NCI-H2081 treated with DMSO at 0.1 percent for 48 hours (cell line): ENCODE data around the gene OR2V2.
"Not testable (repeated sequence)": the region's sequence is repeated elsewhere in the genome, so short reads cannot be mapped to it uniquely, and the experiment has no call there.

ENCODE experiments used
- DNase-seq: peaks from one replicate; lab custom pipeline; 2025; lab: John Stamatoyannopoulos, UW

The OR2V2 gene

GRCh38 chr5:181169459-181170236 is 22.3 kb downstream of the OR2V2 start:
- not testable (repeated sequence) for DNase-seq

GRCh38 chr5:181170237-181170825 is 22.9 kb downstream of the OR2V2 start:
- DNase-seq, result no peak

- no peak for DNase-seq
These were observed 23.6 kb downstream of the OR2V2 start for GRCh38 chr5:181170996-181171395.

GRCh38 chr5:181171782-181172181 is 24.4 kb downstream of the OR2V2 start:
- DNase-seq, result no peak

GRCh38 chr5:181173027-181173419 is 25.6 kb downstream of the OR2V2 start:
- no peak for DNase-seq

- no peak for DNase-seq
These were observed 26.3 kb downstream of the OR2V2 start for GRCh38 chr5:181173420-181174342.

GRCh38 chr5:181176254-181176952 is 29.0 kb downstream of the OR2V2 start:
- no peak for DNase-seq

GRCh38 chr5:181177559-181177958 is 30.2 kb downstream of the OR2V2 start:
- not testable (repeated sequence) for DNase-seq

- no peak for DNase-seq
These were observed 34.5 kb downstream of the OR2V2 start for GRCh38 chr5:181181650-181182565.

- DNase-seq, result no peak
These were observed 35.3 kb downstream of the OR2V2 start for GRCh38 chr5:181182651-181183050.

GRCh38 chr5:181184845-181185216 is 37.4 kb downstream of the OR2V2 start:
- DNase-seq, result no peak

GRCh38 chr5:181185560-181185959 is 38.2 kb downstream of the OR2V2 start:
- no peak for DNase-seq

GRCh38 chr5:181186022-181186421 is 38.6 kb downstream of the OR2V2 start:
- DNase-seq, result no peak

GRCh38 chr5:181186986-181187499 is 39.7 kb downstream of the OR2V2 start:
- DNase-seq, result no peak

GRCh38 chr5:181187500-181188213 is 40.3 kb downstream of the OR2V2 start:
- DNase-seq, result no peak

GRCh38 chr5:181188700-181189362 is 41.4 kb downstream of the OR2V2 start:
- no peak for DNase-seq

- no peak for DNase-seq
These were observed 42.1 kb downstream of the OR2V2 start for GRCh38 chr5:181189363-181189961.

- DNase-seq, result no peak
These were observed 42.8 kb downstream of the OR2V2 start for GRCh38 chr5:181189962-181190710.
